Calu3 (cell line): ENCODE results near the gene DYSF. TPM values are rescaled to one million over a fixed set of nuclear protein-coding genes. Genes with fewer than 3 reads are reported as not detected.

Experiments used
- BruUV-seq: library from RNA; stranded (reverse); fragments of 400-500 nt; replicated peaks from 2 replicates; lab custom pipeline; 2021; lab: Mats Ljungman, UMichigan
- CTCF ChIA-PET: fragments of 300-600 bp; sonication (Branson Sonifier 250); formaldehyde crosslinking; loops from one replicate; lab custom pipeline; 2022; ENCODE audit warnings: antibody characterized with exemption; lab: Charles Lee
- DNase-seq: peaks from one replicate; pipeline ENCODE4 v3.0.0; 2022
- H3K27ac Mint-ChIP-seq: one replicate; pipeline ENCODE4 v1.8.0; 2022; ENCODE audit warnings: mixed read lengths; ENCODE audit not compliant: unreplicated experiment
- H3K27me3 Mint-ChIP-seq: one replicate; pipeline ENCODE4 v1.8.0; 2022; ENCODE audit warnings: mixed read lengths; ENCODE audit not compliant: unreplicated experiment
- H3K36me3 Mint-ChIP-seq: one replicate; pipeline ENCODE4 v1.8.0; 2022; ENCODE audit warnings: mild to moderate bottlenecking, moderate library complexity, mixed read lengths; ENCODE audit not compliant: insufficient read depth, unreplicated experiment
- H3K4me1 Mint-ChIP-seq: one replicate; pipeline ENCODE4 v1.8.0; 2022; ENCODE audit warnings: mild to moderate bottlenecking, low read depth, mixed read lengths; ENCODE audit not compliant: unreplicated experiment
- H3K4me3 Mint-ChIP-seq: one replicate; pipeline ENCODE4 v1.8.0; 2022; ENCODE audit warnings: mild to moderate bottlenecking, low read depth, moderate library complexity, mixed read lengths; ENCODE audit not compliant: unreplicated experiment
- H3K9me3 Mint-ChIP-seq: one replicate; pipeline ENCODE4 v1.8.0; 2022; ENCODE audit warnings: low read depth, mixed read lengths; ENCODE audit not compliant: unreplicated experiment
- CTCF ChIP-seq: fragments of 200-600 bp; IDR thresholded peaks from one replicate; pipeline ENCODE4 v1.8.0; 2022; ENCODE audit warnings: antibody characterized with exemption; ENCODE audit not compliant: unreplicated experiment
- intact Hi-C: fragments of 100-400 bp; cut with micrococcal nuclease; formaldehyde crosslinking; loops from one replicate; pipeline ENCODE4 v1.10.0; 2022; ENCODE audit not compliant: unreplicated experiment
- total RNA-seq: library from RNA; stranded (reverse); gene quantifications from 2 replicates; pipeline ENCODE4 v1.2.3, GENCODE V29; 2022

The DYSF gene
- total RNA-seq, 1 experiment from 2014 or later, result 3.2 TPM

GRCh38 chr2:71614976-71615766 is 161.8 kb downstream of the DYSF start:
- CTCF ChIA-PET, result interaction anchor here (1.5 kb wide), 1 partner anchor 8 kb away, joined by 3 read pairs; no protein-coding TSS in a partner anchor
- Mint-ChIP-seq H3K27me3 (peaks cover 24% of the 10 kb centered on the region), H3K4me1 (no peaks in the 10 kb centered on the region), H3K27ac (no peak overlapping the region), H3K36me3 (no peaks in the 10 kb centered on the region), H3K9me3 (no peaks in the 10 kb centered on the region), H3K4me3 (no peak overlapping the region)
- DNase-seq, result no peak
- no TSS peak for BruUV-seq
- TF ChIP-seq CTCF, result no peak
- intact Hi-C loops, result loop anchor here (5.0 kb wide), 1 partner anchor 537 kb away; no protein-coding TSS in a partner anchor

GRCh38 chr2:71615767-71616730 is 162.7 kb downstream of the DYSF start:
- CTCF ChIA-PET, result interaction anchor here (1.5 kb wide), 1 partner anchor 9 kb away, joined by 3 read pairs; no protein-coding TSS in a partner anchor
- no peak overlapping the region for H3K27ac Mint-ChIP-seq
- intact Hi-C loops, result no loop called here
- H3K27me3 Mint-ChIP-seq, result peaks cover 18% of the 10 kb centered on the region
- no TSS peak for BruUV-seq
- no peak for DNase-seq
- TF ChIP-seq CTCF, result no peak
- no peaks in the 10 kb centered on the region for H3K36me3 Mint-ChIP-seq
- H3K9me3 Mint-ChIP-seq, result no peaks in the 10 kb centered on the region
- H3K4me3 Mint-ChIP-seq, result no peak overlapping the region
- H3K4me1 Mint-ChIP-seq, result no peaks in the 10 kb centered on the region

- Mint-ChIP-seq H3K27ac (no peak overlapping the region), H3K36me3 (no peaks in the 10 kb centered on the region), H3K4me1 (no peaks in the 10 kb centered on the region), H3K27me3 (peaks cover 12% of the 10 kb centered on the region), H3K4me3 (no peak overlapping the region), H3K9me3 (no peaks in the 10 kb centered on the region)
- TF ChIP-seq CTCF, result no peak
- no peak for DNase-seq
- CTCF ChIA-PET, result no interaction called here
- BruUV-seq, result no TSS peak
- intact Hi-C loops, result no loop called here
Observed at GRCh38 chr2:71617266-71617665, 163.9 kb downstream of the DYSF start.

GRCh38 chr2:71618327-71619113 is 165.2 kb downstream of the DYSF start:
- CTCF ChIA-PET, result no interaction called here
- no peak for TF ChIP-seq CTCF
- no peaks in the 10 kb centered on the region for H3K36me3 Mint-ChIP-seq
- H3K9me3 Mint-ChIP-seq, result no peaks in the 10 kb centered on the region
- H3K4me1 Mint-ChIP-seq, result no peaks in the 10 kb centered on the region
- H3K4me3 Mint-ChIP-seq, result no peak overlapping the region
- BruUV-seq, result no TSS peak
- DNase-seq, result peak; percentile 22
- intact Hi-C loops, result no loop called here
- no peak overlapping the region for H3K27ac Mint-ChIP-seq
- peaks cover 12% of the 10 kb centered on the region for H3K27me3 Mint-ChIP-seq
